D341Med (cell line): ENCODE data around the gene SHOC1.
"Not testable (repeated sequence)": the region's sequence is repeated elsewhere in the genome, so short reads cannot be mapped to it uniquely, and the experiment has no call there.

ENCODE experiments used
- DNase-seq: peaks from one replicate; pipeline ENCODE4 v3.0.0; 2012; ENCODE audit warnings: low spot score

Gene SHOC1

GRCh38 chr9:111794835-111795556, at the start of gene SHOC1:
Gene SHOC1 (minus strand): TSS chr9:111794937. CDS start chr9:111791418, 3,519 bp downstream.
- DNase-seq = no peak

- no peak for DNase-seq
Measured at GRCh38 chr9:111843971-111844370, 49.2 kb upstream of the SHOC1 start.

- DNase-seq = no peak
Measured at GRCh38 chr9:111842313-111842712, 47.6 kb upstream of the SHOC1 start.

GRCh38 chr9:111840442-111840841, 45.7 kb upstream of the SHOC1 start:
- no peak for DNase-seq

- no peak for DNase-seq
Measured at GRCh38 chr9:111839987-111840386, 45.2 kb upstream of the SHOC1 start.

- DNase-seq = no peak
Measured at GRCh38 chr9:111839387-111839786, 44.6 kb upstream of the SHOC1 start.

GRCh38 chr9:111838439-111838838, 43.7 kb upstream of the SHOC1 start:
- DNase-seq = no peak

- no peak for DNase-seq
Measured at GRCh38 chr9:111836311-111836710, 41.6 kb upstream of the SHOC1 start.

GRCh38 chr9:111833941-111834340, 39.2 kb upstream of the SHOC1 start:
- no peak for DNase-seq

GRCh38 chr9:111832449-111832848, 37.7 kb upstream of the SHOC1 start:
- DNase-seq = no peak

- DNase-seq = no peak
Measured at GRCh38 chr9:111831371-111832108, 36.8 kb upstream of the SHOC1 start.

GRCh38 chr9:111828193-111828592, 33.5 kb upstream of the SHOC1 start:
- no peak for DNase-seq

- DNase-seq = no peak
Measured at GRCh38 chr9:111825468-111826145, 30.9 kb upstream of the SHOC1 start.

GRCh38 chr9:111821006-111821528, 26.3 kb upstream of the SHOC1 start:
- DNase-seq = no peak

- no peak for DNase-seq
Measured at GRCh38 chr9:111819360-111819759, 24.6 kb upstream of the SHOC1 start.

GRCh38 chr9:111815285-111816070, 20.7 kb upstream of the SHOC1 start:
- no peak for DNase-seq

GRCh38 chr9:111812337-111812736, 17.6 kb upstream of the SHOC1 start:
- no peak for DNase-seq

GRCh38 chr9:111810908-111811307, 16.2 kb upstream of the SHOC1 start:
- DNase-seq = no peak

- not testable (repeated sequence) for DNase-seq
Measured at GRCh38 chr9:111810415-111810814, 15.7 kb upstream of the SHOC1 start.

- no peak for DNase-seq
Measured at GRCh38 chr9:111807197-111807596, 12.5 kb upstream of the SHOC1 start.

- DNase-seq = no peak
Measured at GRCh38 chr9:111806259-111806658, 11.5 kb upstream of the SHOC1 start.

- no peak for DNase-seq
Measured at GRCh38 chr9:111805830-111806241, 11.1 kb upstream of the SHOC1 start.
